H1 (cell line): ENCODE data around the gene KLHL21. TPM values are rescaled to one million over a fixed set of nuclear protein-coding genes. Genes with fewer than 3 reads are reported as not detected.

Experiments
- CTCF ChIA-PET: fragments of 300-600 bp; sonication (Branson Sonifier 250); formaldehyde crosslinking; loops from one replicate; lab custom pipeline; 2021; ENCODE audit not compliant: partially characterized antibody; lab: Charles Lee
- POLR2A ChIA-PET: fragments of 300-600 bp; sonication (Branson Sonifier 250); formaldehyde crosslinking; loops from one replicate; lab custom pipeline; 2021; ENCODE audit warnings: inconsistent platforms; ENCODE audit not compliant: partially characterized antibody; lab: Charles Lee
- DNase-seq, 2 experiments: peaks; one replicate each; pipeline versions ENCODE4 v3.0.0 to v3.0.0-alpha.2; 2010 to 2022; ENCODE audit warnings: low spot score in 2 of 2, low read depth in 1 of 2, mixed read lengths in 1 of 2
- FAIRE-seq: peaks from 2 replicates; lab custom pipeline; 2011; peaks lifted over from hg19 to GRCh38; lab: Jason Lieb, UNC
- H2AFZ ChIP-seq: 2 replicates; pipeline ENCODE4 v1.8.1; 2012; ENCODE audit warnings: low read length, inconsistent platforms
- H2AK5ac ChIP-seq: 2 replicates; pipeline ENCODE4 v1.6.1; 2013; ENCODE audit warnings: low read depth, low read length
- H2BK120ac ChIP-seq: replicated peaks from 2 replicates; pipeline ENCODE3; 2013; ENCODE audit warnings: low read depth, low read length, inconsistent platforms
- H2BK12ac ChIP-seq: 2 replicates; pipeline ENCODE4 v1.6.1; 2013; ENCODE audit warnings: low read depth, low read length
- H2BK15ac ChIP-seq: 2 replicates; pipeline ENCODE4 v1.6.1; 2013; ENCODE audit warnings: low read length
- H2BK20ac ChIP-seq: 2 replicates; pipeline ENCODE4 v1.6.1; 2013; ENCODE audit warnings: low read length
- H2BK5ac ChIP-seq: 2 replicates; pipeline ENCODE4 v1.6.1; 2013; ENCODE audit warnings: low read depth, low read length
- H3K14ac ChIP-seq: 2 replicates; pipeline ENCODE4 v1.6.1; 2013; ENCODE audit warnings: inconsistent platforms; ENCODE audit not compliant: insufficient read length
- H3K18ac ChIP-seq: 2 replicates; pipeline ENCODE4 v1.6.1; 2013; ENCODE audit warnings: low read length; ENCODE audit errors: extremely low read depth
- H3K23ac ChIP-seq: 2 replicates; pipeline ENCODE4 v1.6.1; 2013; ENCODE audit warnings: inconsistent platforms; ENCODE audit not compliant: insufficient read length
- H3K23me2 ChIP-seq: 2 replicates; pipeline ENCODE4 v1.6.1; 2013; ENCODE audit warnings: low read depth, low read length
- H3K27ac ChIP-seq: 2 replicates; pipeline ENCODE4 v1.6.1; 2011; ENCODE audit warnings: low read depth, low read length, inconsistent platforms
- H3K27me3 ChIP-seq, 4 experiments: replicated peaks in 1 of 4; 1 replicate in 1 of 4; 2 replicates in 3 of 4; pipeline versions ENCODE4 v1.6.1 to v1.8.1; 2011 to 2013; ENCODE audit warnings: low read length in 3 of 4, mild to moderate bottlenecking in 3 of 4, inconsistent platforms in 2 of 4, mixed read lengths in 2 of 4, moderate library complexity in 1 of 4; ENCODE audit not compliant: control insufficient read depth in 3 of 4, insufficient read depth in 3 of 4; ENCODE audit errors: extremely low read depth in 1 of 4
- H3K36me3 ChIP-seq, 4 experiments: 2 replicates each; pipeline versions ENCODE4 v1.6.1 to v1.8.1; 2011 to 2013; ENCODE audit warnings: mild to moderate bottlenecking in 4 of 4, low read length in 3 of 4, moderate library complexity in 2 of 4, control low read depth in 1 of 4, inconsistent platforms in 1 of 4; ENCODE audit not compliant: insufficient read depth in 4 of 4, control insufficient read depth in 2 of 4
- H3K4ac ChIP-seq: replicated peaks from 2 replicates; pipeline ENCODE3; 2013; ENCODE audit warnings: low read length, low read depth, mixed read lengths, inconsistent platforms; ENCODE audit not compliant: insufficient read length
- H3K4me1 ChIP-seq, 4 experiments: replicated peaks in 1 of 4; 1 replicate in 1 of 4; 2 replicates in 3 of 4; pipeline versions ENCODE4 v1.6.1 to v1.8.1; 2011 to 2013; ENCODE audit warnings: low read length in 3 of 4, inconsistent platforms in 2 of 4, mixed read lengths in 1 of 4; ENCODE audit not compliant: insufficient read depth in 4 of 4, control insufficient read depth in 3 of 4
- H3K4me2 ChIP-seq, 2 experiments: 2 replicates each; pipeline versions ENCODE4 v1.6.1 to v1.8.1; 2011 to 2013; ENCODE audit warnings: low read depth in 2 of 2, low read length in 2 of 2, control low read depth in 1 of 2, inconsistent platforms in 1 of 2, mild to moderate bottlenecking in 1 of 2; ENCODE audit not compliant: insufficient read depth in 1 of 2
- H3K4me3 ChIP-seq, 4 experiments: fragments of 200-600, 300-600 bp in 1 of 4; sonication (generic), shearing (Covaris generic), sonication (Bioruptor Twin) in 1 of 4; 2 replicates each; pipeline versions ENCODE4 v1.5.1 to v1.8.1; 2011 to 2016; ENCODE audit warnings: low read length in 4 of 4, low read depth in 3 of 4, control low read depth in 2 of 4, inconsistent platforms in 2 of 4, mild to moderate bottlenecking in 2 of 4, mixed read lengths in 1 of 4, moderate library complexity in 1 of 4; ENCODE audit not compliant: insufficient read depth in 2 of 4; ENCODE audit errors: extremely low read depth in 1 of 4
- H3K56ac ChIP-seq: replicated peaks from 2 replicates; pipeline ENCODE3; 2013; ENCODE audit warnings: low read depth, mild to moderate bottlenecking, mixed read lengths, low read length, inconsistent platforms; ENCODE audit not compliant: insufficient read length
- H3K79me1 ChIP-seq: 2 replicates; pipeline ENCODE4 v1.6.1; 2013; ENCODE audit warnings: low read depth, low read length, control low read depth
- H3K79me2 ChIP-seq, 2 experiments: 2 replicates each; pipeline versions ENCODE4 v1.6.1 to v1.8.1; 2012 to 2013; ENCODE audit warnings: low read length in 2 of 2, mild to moderate bottlenecking in 2 of 2, inconsistent platforms in 1 of 2; ENCODE audit not compliant: insufficient read depth in 2 of 2, control insufficient read depth in 1 of 2
- H3K9ac ChIP-seq, 4 experiments: replicated peaks in 1 of 4; 1 replicate in 1 of 4; 2 replicates in 3 of 4; pipeline versions ENCODE4 v1.6.1 to v1.8.1; 2011 to 2013; ENCODE audit warnings: low read depth in 3 of 4, low read length in 3 of 4, control low read depth in 2 of 4, mild to moderate bottlenecking in 2 of 4, moderate library complexity in 2 of 4, inconsistent platforms in 1 of 4; ENCODE audit errors: extremely low read depth in 1 of 4
- H3K9me3 ChIP-seq, 2 experiments: 2 replicates each; pipeline versions ENCODE4 v1.6.1 to v1.8.1; 2012 to 2013; ENCODE audit warnings: mild to moderate bottlenecking in 2 of 2, moderate library complexity in 2 of 2, control low read depth in 1 of 2, inconsistent platforms in 1 of 2, low read depth in 1 of 2, low read length in 1 of 2, mixed read lengths in 1 of 2; ENCODE audit not compliant: insufficient read depth in 2 of 2
- H4K20me1 ChIP-seq, 2 experiments: replicated peaks in 1 of 2; 2 replicates each; pipeline versions ENCODE3 to v1.8.1; 2011 to 2013; ENCODE audit warnings: inconsistent platforms in 2 of 2, low read length in 2 of 2, mild to moderate bottlenecking in 1 of 2; ENCODE audit not compliant: insufficient read depth in 2 of 2, control insufficient read depth in 1 of 2
- H4K5ac ChIP-seq: 2 replicates; pipeline ENCODE4 v1.6.1; 2013; ENCODE audit warnings: low read length, low read depth, mixed read lengths, inconsistent platforms; ENCODE audit not compliant: insufficient read length
- H4K8ac ChIP-seq: 2 replicates; pipeline ENCODE4 v1.8.0; 2013; ENCODE audit warnings: mild to moderate bottlenecking, moderate library complexity, low read length, inconsistent platforms; ENCODE audit not compliant: insufficient read depth; ENCODE audit errors: extremely low read depth
- H4K91ac ChIP-seq: replicated peaks from 2 replicates; pipeline ENCODE3; 2013; ENCODE audit warnings: low read length, mixed read lengths, inconsistent platforms; ENCODE audit not compliant: insufficient read length
- POLR2A ChIP-seq, 2 experiments: IDR thresholded peaks; 1 replicate in 1 of 2; 2 replicates in 1 of 2; pipeline ENCODE4 v1.6.1; 2011; ENCODE audit warnings: low read depth in 2 of 2, low read length in 2 of 2, mild to moderate bottlenecking in 2 of 2; ENCODE audit errors: control extremely low read depth in 1 of 2
- POLR2AphosphoS5 ChIP-seq: IDR thresholded peaks from 2 replicates; pipeline ENCODE4 v1.6.1; 2011; ENCODE audit warnings: low read depth, low read length
- RAD21 ChIP-seq, 2 experiments: IDR thresholded peaks in 1 of 2; conservative IDR thresholded peaks in 1 of 2; 2 replicates each; pipeline ENCODE4 v1.6.1; 2011; ENCODE audit warnings: low read depth in 2 of 2, low read length in 2 of 2, improper control_type of control experiment in 1 of 2, inconsistent platforms in 1 of 2, mild to moderate bottlenecking in 1 of 2, moderate library complexity in 1 of 2
- RNF2 ChIP-seq: fragments of 200-900, 300-1000 bp; sonication (generic); IDR thresholded peaks from 2 replicates; pipeline ENCODE4 v1.7.1; 2016; ENCODE audit warnings: borderline replicate concordance, low read depth, mild to moderate bottlenecking, antibody characterized with exemption, low read length; ENCODE audit not compliant: poor library complexity, severe bottlenecking; ENCODE audit errors: missing control alignments
- SAP30 ChIP-seq: fragments of 300-600 bp; sonication (generic); IDR thresholded peaks from 2 replicates; pipeline ENCODE4 v1.7.1; 2012; ENCODE audit warnings: low read length, moderate library complexity, mild to moderate bottlenecking, inconsistent platforms; ENCODE audit not compliant: insufficient read depth, insufficient replicate concordance
- SIN3A ChIP-seq, 2 experiments: IDR thresholded peaks in 1 of 2; conservative IDR thresholded peaks in 1 of 2; 2 replicates each; pipeline ENCODE4 v1.6.1; 2011 to 2012; ENCODE audit warnings: low read length in 2 of 2, improper control_type of control experiment in 1 of 2, low read depth in 1 of 2, mild to moderate bottlenecking in 1 of 2
- SP1 ChIP-seq: IDR thresholded peaks from 2 replicates; pipeline ENCODE4 v1.6.1; 2011; ENCODE audit warnings: low read depth, low read length
- TAF7 ChIP-seq: optimal IDR thresholded peaks from 2 replicates; pipeline ENCODE3; 2011; ENCODE audit warnings: low read depth, mild to moderate bottlenecking, inconsistent platforms, low read length, moderate library complexity, borderline replicate concordance
- TCF12 ChIP-seq: IDR thresholded peaks from 2 replicates; pipeline ENCODE4 v1.6.1; 2011; ENCODE audit warnings: low read depth, mild to moderate bottlenecking, low read length
- ZNF274 ChIP-seq: IDR thresholded peaks from 2 replicates; pipeline ENCODE4 v1.7.0; 2012; ENCODE audit warnings: low read length, borderline replicate concordance; ENCODE audit errors: extremely low read depth
- WGBS, 2 experiments: shearing (Covaris generic) in 1 of 2; methylation state at CpG; one replicate each; pipeline versions ENCODE4 v1.1.6 to v1.1.7; 2013 to 2015; ENCODE audit warnings: low lambda C conversion rate in 2 of 2, mixed read lengths in 2 of 2, inconsistent platforms in 1 of 2, low coverage in 1 of 2, missing lambda C conversion rate in 1 of 2; ENCODE audit not compliant: insufficient replicate concordance in 2 of 2, insufficient coverage in 1 of 2, insufficient read length in 1 of 2; ENCODE audit errors: extremely low coverage in 1 of 2, missing lambda C conversion rate in 1 of 2; 5-methylcytosine and 5-hydroxymethylcytosine counted together
- polyA plus RNA-seq, 7 experiments: library from polyadenylated mRNA; depleted of rRNA in 3 of 7; stranded (reverse) in 5 of 7; unstranded in 2 of 7; fragments of >200 nt in 5 of 7; fragments of 200-250 nt in 2 of 7; gene quantifications; 1 replicate in 5 of 7; 2 replicates in 1 of 7; 4 replicates in 1 of 7; pipeline versions ENCODE4 v1.2.1 to v1.2.3, GENCODE V29; 2011 to 2013; ENCODE audit warnings: missing spikeins in 2 of 7, mixed read lengths in 2 of 7
- total RNA-seq: library from RNA; stranded (reverse); fragmentation: NEBNext Ultra II Directional; extraction: Animal tissue kit (Norgen Biotek cat#: 25700); gene quantifications from 2 replicates; pipeline ENCODE4 v1.2.1, GENCODE V29; 2021

KLHL21 gene
- total and polyA plus RNA-seq, 2 of the 8 experiments (the other 6 are each of a cell fraction or from before 2014, with no cell fraction given) = 11.9 to 22.3 TPM

DNA sequence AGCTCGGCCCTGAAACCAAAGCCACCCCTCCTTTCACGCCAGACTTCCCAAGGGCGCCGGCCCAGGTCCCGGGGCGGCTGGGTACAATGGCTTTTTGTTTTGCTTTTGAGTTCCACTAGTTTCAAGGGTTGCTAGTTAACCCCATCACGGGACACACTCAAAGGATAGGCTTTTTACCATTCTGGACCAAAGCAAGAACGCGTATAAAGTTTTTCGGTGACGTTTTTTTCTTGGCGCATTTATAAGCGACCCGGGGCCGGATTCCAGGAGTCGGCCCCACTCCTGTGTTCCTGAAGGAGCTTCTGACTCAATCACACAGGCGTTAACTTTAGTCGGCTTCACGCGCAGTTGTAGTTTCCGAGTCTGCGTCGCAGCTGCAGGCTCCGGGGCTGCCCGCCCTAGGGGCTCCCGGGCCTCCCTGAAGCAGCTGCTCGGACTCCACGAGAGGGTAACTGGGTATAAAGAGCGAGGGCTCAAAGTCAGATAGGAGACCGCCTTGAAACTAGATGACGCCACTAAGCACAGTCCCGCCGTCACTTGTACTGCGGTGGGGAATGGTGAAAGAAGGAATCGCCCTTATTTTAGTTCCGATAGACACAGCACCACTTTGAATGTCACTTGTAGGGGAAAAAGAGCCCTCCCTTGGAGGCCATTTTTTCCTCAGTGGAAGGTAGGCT lies 707 bp upstream of the KLHL21 start:
- peak overlapping the region; percentile 12 for H3K4ac ChIP-seq
- peaks cover 18% of the 10 kb centered on the region for H3K23me2 ChIP-seq
- H3K36me3 ChIP-seq = peaks cover 4 to 7% (median 6%) of the 10 kb centered on the region in 4 experiments; a peak in 5 of 8 replicates
- peak overlapping the region; percentile 82 for H3K56ac ChIP-seq
- CTCF ChIA-PET = interaction anchor here (1.8 to 2.2 kb wide), 3 partner anchors 13 to 31 kb away, joined by 5 to 8 read pairs (median 5); partner anchors contain the start of gene THAP3
- peak overlapping the region; percentile 95 for H3K18ac ChIP-seq
- peaks cover 21% of the 10 kb centered on the region for H3K79me1 ChIP-seq
- peak overlapping the region; percentile 92 for H4K8ac ChIP-seq
- no peaks in the 10 kb centered on the region for H3K9me3 ChIP-seq
- H3K4me3 ChIP-seq = peak overlapping the region; percentile 75 to 92 (median 86)
- H3K27ac ChIP-seq = peak overlapping the region; percentile 60
- H2BK5ac ChIP-seq = peak overlapping the region; percentile 55
- H3K9ac ChIP-seq = peak overlapping the region; percentile 38 to 71 (median 62)
- H2BK20ac ChIP-seq = no peak overlapping the region
- no peak overlapping the region for H3K14ac ChIP-seq
- H3K4me1 ChIP-seq = peaks cover 2 to 13% (median 9%) of the 10 kb centered on the region in 4 experiments
- WGBS, 2 experiments = 1% methylated on average over 36 of the region's 36 CpGs; no CpG with 5 or more reads in 1 of the 2 experiments
- no peak overlapping the region for H2AK5ac ChIP-seq
- H3K23ac ChIP-seq = no peak overlapping the region
- peak overlapping the region; percentile 54 for H4K91ac ChIP-seq
- H2AFZ ChIP-seq = no peak overlapping the region
- peak overlapping the region; percentile 92; the same call in 1 of the 2 replicates for H2BK15ac ChIP-seq
- H4K5ac ChIP-seq = peak overlapping the region; percentile 58
- DNase-seq (peak in 1 of 2 experiments; percentile 70), FAIRE-seq (no peak)
- no peaks in the 10 kb centered on the region; a peak in 1 of 7 replicates for H3K27me3 ChIP-seq
- peak overlapping the region; percentile 91 to 94 for H3K4me2 ChIP-seq
- peaks cover 22 to 36% of the 10 kb centered on the region in 2 experiments; a peak in 3 of 4 replicates for H3K79me2 ChIP-seq
- H4K20me1 ChIP-seq = peaks cover 13 to 23% of the 10 kb centered on the region in 2 experiments
- no peak overlapping the region for H2BK120ac ChIP-seq
- peak overlapping the region; percentile 99 for H2BK12ac ChIP-seq
- POLR2A ChIA-PET = interaction anchor here (0.7 to 10.8 kb wide), 21 partner anchors 7 to 815 kb away, joined by 3 to 196 read pairs (median 4); partner anchors contain the start of genes NOL9, PHF13, TAS1R1 and THAP3
- no peak for TF ChIP-seq SP1
- no peak for TF ChIP-seq SIN3A (conservative IDR thresholded peaks at IDR 0.05 in 1 of 2, IDR thresholded peaks at IDR 0.05 in 1 of 2; ENCODE audit: low read depth in 1 of 2, low read length in 2 of 2)
- TF ChIP-seq TCF12 = no peak
- TF ChIP-seq TAF7 = peak; percentile 15
- peak; percentile 48 for TF ChIP-seq POLR2AphosphoS5
- peak; percentile 11 for TF ChIP-seq SAP30
- TF ChIP-seq POLR2A (IDR thresholded peaks at IDR 0.05; ENCODE audit: control extremely low read depth in 1 of 2, low read depth in 2 of 2, low read length in 2 of 2) = peak in 1 of 2 experiments; percentile 15; a peak in 1 of 3 replicates
- TF ChIP-seq RNF2 = no peak
- TF ChIP-seq RAD21 (IDR thresholded peaks at IDR 0.05 in 1 of 2, conservative IDR thresholded peaks at IDR 0.05 in 1 of 2; ENCODE audit: low read depth in 2 of 2, low read length in 2 of 2) = no peak
- no peak for TF ChIP-seq ZNF274
